Measurements from ENCODE around the gene MAST3.

The MAST3 gene

DNA sequence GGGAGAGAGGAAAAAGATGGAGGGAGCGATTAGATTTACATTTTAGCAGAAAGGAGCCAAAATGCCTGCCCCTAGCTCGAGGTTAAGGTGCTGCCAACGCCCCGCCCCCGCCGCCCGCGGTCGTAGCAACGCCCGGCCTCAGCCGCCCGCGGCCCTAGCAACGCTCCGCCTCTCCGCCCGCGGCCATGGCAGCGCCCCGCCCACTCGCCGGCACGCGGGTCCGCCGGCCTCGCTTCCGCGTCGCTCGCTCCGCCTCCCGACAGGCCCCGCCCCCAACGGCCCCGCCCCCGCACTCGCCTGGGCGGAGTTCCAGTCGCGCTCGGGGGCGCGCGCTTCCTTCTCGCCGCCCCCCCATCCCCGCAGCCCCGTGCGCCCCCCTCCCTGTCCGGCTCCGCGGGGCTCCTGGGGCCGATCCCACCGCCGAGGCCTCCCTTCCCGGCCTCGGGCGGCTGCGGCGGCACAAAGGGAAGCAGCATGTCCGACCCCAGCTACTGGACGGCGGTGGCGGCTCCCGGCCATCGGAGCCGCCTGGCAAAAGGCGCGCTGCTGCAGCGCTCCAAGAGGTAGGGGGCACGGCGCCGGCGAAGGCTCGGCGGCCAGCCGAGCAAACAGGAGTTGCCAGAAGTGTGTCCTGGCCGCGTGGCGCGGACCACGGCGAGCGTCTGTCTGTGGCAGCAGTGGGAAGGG is 20.3 kb downstream of the MAST3 start:
- Histone ChIP-seq H3K27ac (ENCODE audit: extremely low read depth, low read depth, low read length) (no peak overlapping the region), H3K9me3 (ENCODE audit: control insufficient read depth, insufficient read depth, low read depth, low read length) (no peaks in the 10 kb centered on the region), H3K4me3 (ENCODE audit: low read depth, low read length) (peak overlapping the region; percentile 53), H3K36me3 (ENCODE audit: control insufficient read depth in 2 of 2, insufficient read depth in 1 of 2, low read length in 2 of 2) (peaks cover 0 to 7% of the 10 kb centered on the region in 2 experiments; a peak in 1 of 3 replicates), H3K4me1 (ENCODE audit: control insufficient read depth, insufficient read depth, low read length) (no peaks in the 10 kb centered on the region)
- ChIA-PET POLR2A (interaction anchor here (1.0 to 1.7 kb wide), 2 partner anchors 34 to 164 kb away, joined by 3 to 7 read pairs; partner anchors contain the start of gene PIK3R2), CTCF (interaction anchor here (0.6 to 1.3 kb wide), 3 partner anchors 33 to 475 kb away, joined by 3 to 5 read pairs (median 4); no protein-coding TSS in a partner anchor)
- TF ChIP-seq ZNF639 (tag by site-specific recombination; IDR thresholded peaks at IDR 0.05) (no peak), ZNF558 (tag by site-specific recombination; IDR thresholded peaks at IDR 0.05) (no peak), ZNF670 (tag by site-specific recombination; IDR thresholded peaks at IDR 0.05; ENCODE audit: low read depth) (no peak), ZNF560 (tag by site-specific recombination; IDR thresholded peaks at IDR 0.05; ENCODE audit: borderline replicate concordance) (no peak), ZEB2 (tag by site-specific recombination; IDR thresholded peaks at IDR 0.05) (no peak), SETDB1 (IDR thresholded peaks at IDR 0.05; ENCODE audit: insufficient read length, low read length) (no peak), ZNF211 (tag by site-specific recombination; IDR thresholded peaks at IDR 0.05; ENCODE audit: low read depth) (no peak), ZSCAN23 (tag by site-specific recombination; IDR thresholded peaks at IDR 0.05) (no peak), ZNF660 (tag by site-specific recombination; IDR thresholded peaks at IDR 0.05) (no peak), PATZ1 (tag by site-specific recombination; IDR thresholded peaks at IDR 0.05) (peak; percentile 85), ZNF2 (tag by site-specific recombination; IDR thresholded peaks at IDR 0.05) (no peak), ZNF174 (tag by site-specific recombination; IDR thresholded peaks at IDR 0.05) (no peak), ZNF132 (tag by site-specific recombination; IDR thresholded peaks at IDR 0.05; ENCODE audit: borderline replicate concordance) (no peak), ZFP69B (tag by site-specific recombination; IDR thresholded peaks at IDR 0.05) (no peak), ZBTB1 (tag by site-specific recombination; IDR thresholded peaks at IDR 0.05) (no peak), ZNF664 (tag by site-specific recombination; IDR thresholded peaks at IDR 0.05) (no peak), ZNF140 (tag by site-specific recombination; IDR thresholded peaks at IDR 0.05) (no peak), ZNF202 (tag by site-specific recombination; IDR thresholded peaks at IDR 0.05; ENCODE audit: borderline replicate concordance) (no peak), SALL2 (tag by site-specific recombination; IDR thresholded peaks at IDR 0.05; ENCODE audit: borderline replicate concordance) (no peak), ZNF48 (tag by site-specific recombination; IDR thresholded peaks at IDR 0.05) (no peak), ZNF223 (tag by site-specific recombination; IDR thresholded peaks at IDR 0.05) (no peak), ZNF292 (tag by site-specific recombination; IDR thresholded peaks at IDR 0.05; ENCODE audit: borderline replicate concordance, low read depth) (no peak), SP7 (tag by site-specific recombination; IDR thresholded peaks at IDR 0.05) (no peak), ZXDB (tag by site-specific recombination; IDR thresholded peaks at IDR 0.05) (no peak), ZBTB44 (tag by site-specific recombination; IDR thresholded peaks at IDR 0.05) (no peak), ZNF707 (tag by site-specific recombination; IDR thresholded peaks at IDR 0.05) (no peak)
- TF ChIP-seq, protein P1, sequence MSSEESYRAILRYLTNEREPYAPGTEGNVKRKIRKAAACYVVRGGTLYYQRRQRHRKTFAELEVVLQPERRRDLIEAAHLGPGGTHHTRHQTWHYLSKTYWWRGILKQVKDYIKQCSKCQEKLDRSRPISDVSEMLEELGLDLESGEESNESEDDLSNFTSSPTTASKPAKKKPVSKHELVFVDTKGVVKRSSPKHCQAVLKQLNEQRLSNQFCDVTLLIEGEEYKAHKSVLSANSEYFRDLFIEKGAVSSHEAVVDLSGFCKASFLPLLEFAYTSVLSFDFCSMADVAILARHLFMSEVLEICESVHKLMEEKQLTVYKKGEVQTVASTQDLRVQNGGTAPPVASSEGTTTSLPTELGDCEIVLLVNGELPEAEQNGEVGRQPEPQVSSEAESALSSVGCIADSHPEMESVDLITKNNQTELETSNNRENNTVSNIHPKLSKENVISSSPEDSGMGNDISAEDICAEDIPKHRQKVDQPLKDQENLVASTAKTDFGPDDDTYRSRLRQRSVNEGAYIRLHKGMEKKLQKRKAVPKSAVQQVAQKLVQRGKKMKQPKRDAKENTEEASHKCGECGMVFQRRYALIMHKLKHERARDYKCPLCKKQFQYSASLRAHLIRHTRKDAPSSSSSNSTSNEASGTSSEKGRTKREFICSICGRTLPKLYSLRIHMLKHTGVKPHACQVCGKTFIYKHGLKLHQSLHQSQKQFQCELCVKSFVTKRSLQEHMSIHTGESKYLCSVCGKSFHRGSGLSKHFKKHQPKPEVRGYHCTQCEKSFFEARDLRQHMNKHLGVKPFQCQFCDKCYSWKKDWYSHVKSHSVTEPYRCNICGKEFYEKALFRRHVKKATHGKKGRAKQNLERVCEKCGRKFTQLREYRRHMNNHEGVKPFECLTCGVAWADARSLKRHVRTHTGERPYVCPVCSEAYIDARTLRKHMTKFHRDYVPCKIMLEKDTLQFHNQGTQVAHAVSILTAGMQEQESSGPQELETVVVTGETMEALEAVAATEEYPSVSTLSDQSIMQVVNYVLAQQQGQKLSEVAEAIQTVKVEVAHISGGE (tag by site-specific recombination; conservative IDR thresholded peaks at IDR 0.05; ENCODE audit: low read depth): no peak
- TF ChIP-seq, protein P2, sequence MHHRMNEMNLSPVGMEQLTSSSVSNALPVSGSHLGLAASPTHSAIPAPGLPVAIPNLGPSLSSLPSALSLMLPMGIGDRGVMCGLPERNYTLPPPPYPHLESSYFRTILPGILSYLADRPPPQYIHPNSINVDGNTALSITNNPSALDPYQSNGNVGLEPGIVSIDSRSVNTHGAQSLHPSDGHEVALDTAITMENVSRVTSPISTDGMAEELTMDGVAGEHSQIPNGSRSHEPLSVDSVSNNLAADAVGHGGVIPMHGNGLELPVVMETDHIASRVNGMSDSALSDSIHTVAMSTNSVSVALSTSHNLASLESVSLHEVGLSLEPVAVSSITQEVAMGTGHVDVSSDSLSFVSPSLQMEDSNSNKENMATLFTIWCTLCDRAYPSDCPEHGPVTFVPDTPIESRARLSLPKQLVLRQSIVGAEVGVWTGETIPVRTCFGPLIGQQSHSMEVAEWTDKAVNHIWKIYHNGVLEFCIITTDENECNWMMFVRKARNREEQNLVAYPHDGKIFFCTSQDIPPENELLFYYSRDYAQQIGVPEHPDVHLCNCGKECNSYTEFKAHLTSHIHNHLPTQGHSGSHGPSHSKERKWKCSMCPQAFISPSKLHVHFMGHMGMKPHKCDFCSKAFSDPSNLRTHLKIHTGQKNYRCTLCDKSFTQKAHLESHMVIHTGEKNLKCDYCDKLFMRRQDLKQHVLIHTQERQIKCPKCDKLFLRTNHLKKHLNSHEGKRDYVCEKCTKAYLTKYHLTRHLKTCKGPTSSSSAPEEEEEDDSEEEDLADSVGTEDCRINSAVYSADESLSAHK (tag by site-specific recombination; IDR thresholded peaks at IDR 0.05): no peak

All from HEK293 (cell line).